Measurements from ENCODE around the gene ABCA7.

The ABCA7 gene

DNA sequence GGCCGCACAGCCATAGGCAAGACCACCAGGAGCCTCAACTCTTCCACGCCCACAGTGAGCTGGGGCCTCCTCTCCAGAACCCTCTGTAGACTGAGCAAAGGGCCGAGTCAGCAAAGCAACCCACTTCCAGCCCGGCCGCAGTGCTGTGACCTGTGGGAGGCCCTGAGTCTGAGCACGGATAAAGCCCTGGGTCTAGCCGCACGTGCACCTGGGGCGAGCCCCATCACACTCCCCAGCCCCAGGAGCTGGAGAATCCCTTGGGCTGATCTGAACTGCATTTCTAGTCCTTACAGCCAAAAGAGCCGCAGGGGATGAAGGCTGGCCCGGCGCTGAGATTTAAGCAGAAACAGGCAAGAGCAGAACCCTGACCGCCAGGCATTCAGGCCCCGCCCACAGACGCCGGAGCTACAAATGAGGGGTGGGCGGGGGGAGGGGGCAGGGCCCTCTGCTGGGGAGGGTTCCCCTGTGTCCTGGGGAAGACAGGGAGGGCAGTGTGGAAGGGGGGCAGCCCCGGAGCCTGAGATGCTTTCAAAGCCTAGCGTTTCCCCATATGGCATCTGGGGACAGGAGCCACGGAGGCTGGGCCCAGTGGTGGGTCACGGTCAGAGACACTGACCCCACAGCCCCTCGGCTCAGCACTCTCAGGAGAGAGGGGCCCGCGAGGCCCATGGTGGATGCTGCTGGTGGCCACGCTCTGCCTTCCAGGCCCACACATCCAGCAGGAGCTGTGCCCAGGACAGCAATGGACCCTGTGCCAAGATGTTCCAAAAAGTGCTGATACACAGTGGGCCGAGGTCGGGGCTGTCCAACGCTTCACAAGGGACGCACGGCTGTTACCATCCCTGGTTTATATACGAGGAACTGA, 23.9 kb upstream of the ABCA7 start:
- TF ChIP-seq, protein P1, sequence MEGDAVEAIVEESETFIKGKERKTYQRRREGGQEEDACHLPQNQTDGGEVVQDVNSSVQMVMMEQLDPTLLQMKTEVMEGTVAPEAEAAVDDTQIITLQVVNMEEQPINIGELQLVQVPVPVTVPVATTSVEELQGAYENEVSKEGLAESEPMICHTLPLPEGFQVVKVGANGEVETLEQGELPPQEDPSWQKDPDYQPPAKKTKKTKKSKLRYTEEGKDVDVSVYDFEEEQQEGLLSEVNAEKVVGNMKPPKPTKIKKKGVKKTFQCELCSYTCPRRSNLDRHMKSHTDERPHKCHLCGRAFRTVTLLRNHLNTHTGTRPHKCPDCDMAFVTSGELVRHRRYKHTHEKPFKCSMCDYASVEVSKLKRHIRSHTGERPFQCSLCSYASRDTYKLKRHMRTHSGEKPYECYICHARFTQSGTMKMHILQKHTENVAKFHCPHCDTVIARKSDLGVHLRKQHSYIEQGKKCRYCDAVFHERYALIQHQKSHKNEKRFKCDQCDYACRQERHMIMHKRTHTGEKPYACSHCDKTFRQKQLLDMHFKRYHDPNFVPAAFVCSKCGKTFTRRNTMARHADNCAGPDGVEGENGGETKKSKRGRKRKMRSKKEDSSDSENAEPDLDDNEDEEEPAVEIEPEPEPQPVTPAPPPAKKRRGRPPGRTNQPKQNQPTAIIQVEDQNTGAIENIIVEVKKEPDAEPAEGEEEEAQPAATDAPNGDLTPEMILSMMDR (conservative IDR thresholded peaks at IDR 0.05): no peak
- TF ChIP-seq ZFX (IDR thresholded peaks at IDR 0.05): no peak
- H3K27ac ChIP-seq: no peak overlapping the region

DNA sequence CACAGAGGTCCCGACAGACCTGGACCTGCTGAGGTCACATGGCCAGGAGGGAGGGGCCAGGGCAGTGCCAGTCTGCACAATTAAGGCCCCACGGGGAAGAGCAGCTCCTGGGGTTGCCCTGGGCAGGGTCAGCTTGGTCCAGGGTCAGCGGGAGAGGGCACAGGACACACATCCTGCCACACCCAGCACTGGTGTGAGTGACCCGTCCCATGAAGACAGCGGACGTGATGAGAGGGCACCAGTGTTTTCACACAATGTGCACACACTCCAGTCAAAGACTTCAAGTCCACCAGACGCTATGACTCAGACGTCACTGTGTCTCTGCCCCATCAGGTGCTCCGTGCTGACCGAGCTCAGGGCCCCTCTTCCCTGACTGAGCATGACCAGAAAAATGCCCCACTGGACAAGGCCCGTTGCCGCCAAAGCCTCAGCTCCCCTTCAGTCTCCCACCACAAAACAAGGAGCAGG, 23.2 kb upstream of the ABCA7 start:
- TF ChIP-seq ZFX (IDR thresholded peaks at IDR 0.05): no peak
- TF ChIP-seq, protein P1 (conservative IDR thresholded peaks at IDR 0.05): no peak
- peak overlapping the region; percentile 93 for H3K27ac ChIP-seq

DNA sequence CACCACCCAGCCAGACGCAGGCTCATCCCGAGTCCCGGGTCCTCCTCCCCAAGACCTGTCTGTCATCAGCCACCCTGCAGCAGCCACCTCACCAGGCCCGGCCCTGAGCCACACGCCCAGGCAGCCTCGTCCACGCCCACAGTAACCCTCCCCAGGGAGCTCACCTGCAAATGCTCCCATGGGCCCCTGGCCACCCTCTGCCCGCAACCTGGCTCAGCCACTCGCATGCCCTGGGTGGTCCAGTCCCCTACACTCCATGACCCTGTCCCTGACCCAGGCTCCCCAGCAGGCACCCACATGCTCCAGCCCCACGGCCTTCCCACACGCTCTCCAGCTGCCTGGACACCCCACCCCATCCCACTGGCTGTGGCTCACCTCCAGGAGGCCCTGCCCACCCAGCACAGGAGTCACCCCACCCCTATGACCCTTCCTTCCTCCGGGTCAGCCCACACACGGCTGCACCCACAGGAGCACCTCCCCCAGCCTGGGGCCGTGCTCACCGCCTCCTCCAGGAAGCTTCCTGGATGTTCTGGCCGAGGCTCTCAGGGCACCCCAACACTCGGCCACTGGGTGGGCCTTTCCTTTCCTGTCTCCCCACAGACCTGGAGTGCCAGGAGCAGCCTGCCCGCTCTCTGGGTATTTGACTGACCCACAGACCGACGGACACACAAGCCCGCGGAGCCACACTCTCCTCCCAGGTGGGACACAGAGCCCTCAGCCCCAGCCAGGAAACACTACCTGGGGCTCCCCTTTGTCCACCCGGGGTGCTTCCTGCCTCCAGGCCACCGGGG, 22.6 kb upstream of the ABCA7 start:
- H3K27ac ChIP-seq: peak overlapping the region; percentile 93
- no peak for TF ChIP-seq ZFX (IDR thresholded peaks at IDR 0.05)
- TF ChIP-seq, protein P1 (conservative IDR thresholded peaks at IDR 0.05): no peak

DNA sequence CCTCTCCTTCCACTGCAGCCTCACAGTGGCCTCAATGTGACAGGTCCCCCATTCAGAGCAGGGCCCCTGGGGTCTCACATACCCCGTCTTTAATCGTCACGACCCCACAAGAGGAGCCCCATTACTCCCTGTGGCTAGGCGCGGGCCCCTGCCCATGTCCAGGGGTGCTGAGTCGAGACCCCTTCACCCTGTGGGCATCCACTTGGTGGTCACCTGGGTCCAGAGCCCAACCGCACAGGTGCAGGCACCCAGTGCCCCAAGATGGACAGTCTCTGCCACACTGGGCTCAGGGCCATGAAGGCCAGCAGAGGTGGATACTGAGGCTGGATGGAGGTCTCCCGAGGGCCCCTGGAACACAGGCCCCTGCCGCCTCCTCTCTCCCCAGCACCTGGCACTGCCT, 22.0 kb upstream of the ABCA7 start:
- H3K27ac ChIP-seq: peak overlapping the region; percentile 93
- TF ChIP-seq, protein P1 (conservative IDR thresholded peaks at IDR 0.05): no peak
- TF ChIP-seq ZFX (IDR thresholded peaks at IDR 0.05): no peak

DNA sequence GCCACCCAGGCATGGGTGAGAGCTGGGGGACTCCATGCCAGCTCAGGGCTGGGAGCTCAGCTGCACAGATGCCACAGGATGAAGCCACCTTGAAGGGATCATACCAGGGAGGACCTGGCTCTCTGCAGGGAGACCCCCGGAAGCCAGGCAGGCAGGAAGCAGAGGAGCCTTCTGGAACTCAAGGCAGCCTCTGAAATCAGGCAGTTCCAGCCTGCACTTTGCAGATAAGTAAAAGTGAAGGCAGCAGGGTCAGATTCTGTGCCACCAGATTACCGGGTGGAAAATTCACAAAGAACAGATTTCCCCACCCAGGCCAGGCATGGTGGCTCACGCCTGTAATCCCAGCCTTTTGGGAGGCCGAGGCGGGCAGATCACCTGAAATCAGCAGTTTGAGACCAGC, 21.5 kb upstream of the ABCA7 start:
- H3K27ac ChIP-seq: peak overlapping the region; percentile 93
- no peak for TF ChIP-seq ZFX (IDR thresholded peaks at IDR 0.05)
- TF ChIP-seq, protein P1 (conservative IDR thresholded peaks at IDR 0.05): no peak

DNA sequence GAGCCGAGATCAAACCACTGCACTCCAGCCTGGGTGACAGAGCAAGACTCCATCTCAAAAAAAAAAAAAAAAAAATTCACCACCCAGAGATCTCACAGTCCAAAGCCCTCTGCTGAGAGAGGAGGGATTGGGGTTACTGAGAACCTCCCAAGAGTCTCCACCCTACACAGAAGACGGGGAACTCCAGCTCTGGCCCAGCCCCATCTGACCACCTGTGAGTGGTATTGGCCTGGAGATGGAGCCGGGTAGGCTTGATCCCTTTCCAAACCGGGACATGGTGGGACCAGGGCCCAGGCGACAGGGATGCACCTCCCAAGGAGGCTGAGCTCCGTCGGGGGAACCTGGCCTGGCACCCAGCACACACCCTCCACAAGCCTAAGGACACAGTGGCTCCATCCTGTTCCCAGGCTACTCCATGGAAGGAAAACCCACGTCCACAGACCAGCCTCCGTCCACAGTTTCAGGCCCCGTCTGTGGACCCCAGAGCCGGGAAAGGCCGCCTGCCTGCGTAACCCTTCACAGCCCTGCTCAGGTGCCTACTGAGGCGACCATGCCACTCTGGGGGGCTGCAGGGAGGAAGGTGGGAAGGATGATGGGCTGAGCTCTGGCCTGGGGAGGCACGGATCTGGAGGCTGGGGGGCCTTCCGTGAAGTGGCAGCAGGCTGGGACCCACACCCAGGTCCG, 20.8 kb upstream of the ABCA7 start:
- H3K27ac ChIP-seq: peak overlapping the region; percentile 93
- no peak for TF ChIP-seq ZFX (IDR thresholded peaks at IDR 0.05)
- TF ChIP-seq, protein P1 (conservative IDR thresholded peaks at IDR 0.05): no peak
